K562 (cell line): ENCODE measurements around the gene ZAP70. TPM values are rescaled to one million over a fixed set of nuclear protein-coding genes. Genes with fewer than 3 reads are reported as not detected.

Experiments
- ATAC-seq: fragments of 200-7000 bp; cut with Tn5 transposase; 3 replicates; pipeline ENCODE4 v1.9.1; 2020; ENCODE audit warnings: moderate library complexity
- BruUV-seq: library from RNA; stranded (reverse); fragments of 400-500 nt; replicated peaks from 2 replicates; lab custom pipeline; 2021; lab: Mats Ljungman, UMichigan
- CTCF ChIA-PET: fragments of 300-600 bp; formaldehyde crosslinking; extraction: SDS; loops from one replicate; lab custom pipeline; 2021; ENCODE audit warnings: low intra/inter-chr PET ratio; lab: Yijun Ruan, JAX
- POLR2A ChIA-PET: fragments of 300-600, 350-650 bp; sonication (Branson Sonifier 250); formaldehyde crosslinking; extraction: SDS; loops from one replicate; lab custom pipeline; 2021; ENCODE audit warnings: antibody characterized with exemption, inconsistent platforms; lab: Yijun Ruan, JAX
- DNase-seq, 4 experiments: peaks; one replicate each; pipeline versions ENCODE4 v3.0.0 to v3.0.0-alpha.2; 2011 to 2018; ENCODE audit warnings: low spot score in 3 of 4, mixed read lengths in 3 of 4; ENCODE audit errors: extremely low read depth in 1 of 4
- FAIRE-seq: peaks from 2 replicates; lab custom pipeline; 2011; peaks lifted over from hg19 to GRCh38; lab: Jason Lieb, UNC
- H2AFZ ChIP-seq: 2 replicates; pipeline ENCODE4 v1.6.0; 2011; ENCODE audit warnings: low read depth, low read length, control low read depth, inconsistent platforms
- H3K27ac ChIP-seq: fragments of 200-600 bp; 3 replicates; pipeline ENCODE4 v1.8.0; 2011; ENCODE audit warnings: low read depth, mild to moderate bottlenecking, control low read depth, inconsistent platforms, low read length, moderate library complexity, mixed read lengths; ENCODE audit errors: extremely low read depth
- H3K27me3 ChIP-seq, 2 experiments: fragments of 300-600 bp in 1 of 2; 2 replicates in 1 of 2; 3 replicates in 1 of 2; pipeline versions ENCODE4 v1.6.0 to v1.8.0; 2011; ENCODE audit warnings: inconsistent platforms in 2 of 2, low read length in 2 of 2, mild to moderate bottlenecking in 1 of 2, mixed read lengths in 1 of 2, moderate library complexity in 1 of 2; ENCODE audit not compliant: control insufficient read depth in 2 of 2, insufficient read depth in 2 of 2
- H3K36me3 ChIP-seq: fragments of 300-600 bp; 3 replicates; pipeline ENCODE4 v1.8.0; 2011; ENCODE audit warnings: mild to moderate bottlenecking, low read length, inconsistent platforms; ENCODE audit not compliant: control insufficient read depth, insufficient read depth
- H3K4me1 ChIP-seq, 2 experiments: fragments of 200-600 bp in 1 of 2; replicated peaks in 1 of 2; 2 replicates in 1 of 2; 3 replicates in 1 of 2; pipeline versions ENCODE4 v1.5.1 to v1.8.0; 2011; ENCODE audit warnings: inconsistent platforms in 2 of 2, low read length in 2 of 2, mild to moderate bottlenecking in 1 of 2, mixed read lengths in 1 of 2, moderate library complexity in 1 of 2; ENCODE audit not compliant: control insufficient read depth in 2 of 2, insufficient read depth in 2 of 2
- H3K4me2 ChIP-seq: 2 replicates; pipeline ENCODE4 v1.6.1; 2011; ENCODE audit warnings: low read length, control low read depth, inconsistent platforms, mixed read lengths; ENCODE audit not compliant: insufficient read depth
- H3K4me3 ChIP-seq: fragments of 200-600 bp; sonication (generic), shearing (Covaris generic); 2 replicates; pipeline ENCODE4 v1.5.1; 2016; ENCODE audit warnings: control low read depth, inconsistent platforms
- H3K79me2 ChIP-seq: fragments of 200-600 bp; 3 replicates; pipeline ENCODE4 v1.8.0; 2011; ENCODE audit warnings: low read length, inconsistent platforms; ENCODE audit not compliant: control insufficient read depth, insufficient read depth
- H3K9ac ChIP-seq, 2 experiments: 2 replicates each; pipeline versions ENCODE4 v1.6.0 to v1.6.1; 2011; ENCODE audit warnings: low read depth in 2 of 2, low read length in 2 of 2, control low read depth in 1 of 2, inconsistent platforms in 1 of 2, mild to moderate bottlenecking in 1 of 2, mixed read lengths in 1 of 2; ENCODE audit not compliant: insufficient read depth in 1 of 2
- H3K9me1 ChIP-seq: one replicate; pipeline ENCODE4 v1.6.0; 2011; ENCODE audit warnings: inconsistent platforms, mild to moderate bottlenecking, low read length, moderate library complexity; ENCODE audit not compliant: control insufficient read depth, insufficient read depth
- H3K9me3 ChIP-seq: replicated peaks from 2 replicates; pipeline ENCODE4 v1.5.1; 2011; ENCODE audit warnings: low read depth, low read length, inconsistent platforms; ENCODE audit not compliant: control insufficient read depth, insufficient read depth
- H4K20me1 ChIP-seq: replicated peaks from 2 replicates; pipeline ENCODE4 v1.6.1; 2011; ENCODE audit warnings: low read length, inconsistent platforms, mixed read lengths; ENCODE audit not compliant: control insufficient read depth, insufficient read depth
- RUNX1 ChIP-seq: sonication (generic); IDR thresholded peaks from 2 replicates; pipeline ENCODE4 v1.6.1; 2016; ENCODE audit warnings: antibody characterized with exemption, low read depth
- WGBS: fragments of 100-300 bp; shearing (Covaris generic); methylation state at CpG from one replicate; pipeline ENCODE4 v1.1.6; 2016; ENCODE audit warnings: low coverage, mixed read lengths; ENCODE audit not compliant: insufficient coverage; ENCODE audit errors: missing lambda C conversion rate; 5-methylcytosine and 5-hydroxymethylcytosine counted together
- in situ Hi-C: fragments of 300-500 bp; cut with MboI; formaldehyde crosslinking; loops from 4 replicates; pipeline ENCODE4 v1.15.0; 2018; ENCODE audit warnings: inconsistent platforms, mixed read lengths
- intact Hi-C: fragments of 100-400 bp; cut with micrococcal nuclease; formaldehyde crosslinking; loops from 2 replicates; pipeline ENCODE4 v1.14.2; 2022
- polyA plus RNA-seq, 8 experiments: library from polyadenylated mRNA; depleted of rRNA in 4 of 8; stranded (reverse) in 5 of 8; unstranded in 3 of 8; fragments of >200 nt; fragmentation: Nextera tagmentation in 2 of 8; fragmentation: Illumina TruSeq in 1 of 8; extraction: Ambion mirVana in 2 of 8; extraction: Trizol in 1 of 8; gene quantifications; 2 replicates each; pipeline versions ENCODE4 v1.2.1 to v1.2.3, GENCODE V29; 2011 to 2014; ENCODE audit warnings: inconsistent platforms in 1 of 8, missing spikeins in 1 of 8
- small RNA-seq: library from RNA; depleted of rRNA; stranded (forward); fragments of <200 nt; gene quantifications from one replicate; pipeline ENCODE3, GENCODE V24; 2014
- total RNA-seq, 7 experiments: library from RNA; depleted of rRNA in 6 of 7; stranded (reverse); fragments of >200 nt in 6 of 7; fragmentation: Illumina TruSeq in 2 of 7; extraction: Trizol in 2 of 7; gene quantifications; 2 replicates each; pipeline versions ENCODE4 v1.2.1 to v1.2.3, GENCODE V29; 2011 to 2021; ENCODE audit warnings: low replicate concordance in 1 of 7

The ZAP70 gene
- total and polyA plus RNA-seq, 9 of the 15 experiments (the other 6 are each of a cell fraction or from before 2014, with no cell fraction given) = 0.06 to 0.80 (median 0.21) TPM; not detected in 1

DNA sequence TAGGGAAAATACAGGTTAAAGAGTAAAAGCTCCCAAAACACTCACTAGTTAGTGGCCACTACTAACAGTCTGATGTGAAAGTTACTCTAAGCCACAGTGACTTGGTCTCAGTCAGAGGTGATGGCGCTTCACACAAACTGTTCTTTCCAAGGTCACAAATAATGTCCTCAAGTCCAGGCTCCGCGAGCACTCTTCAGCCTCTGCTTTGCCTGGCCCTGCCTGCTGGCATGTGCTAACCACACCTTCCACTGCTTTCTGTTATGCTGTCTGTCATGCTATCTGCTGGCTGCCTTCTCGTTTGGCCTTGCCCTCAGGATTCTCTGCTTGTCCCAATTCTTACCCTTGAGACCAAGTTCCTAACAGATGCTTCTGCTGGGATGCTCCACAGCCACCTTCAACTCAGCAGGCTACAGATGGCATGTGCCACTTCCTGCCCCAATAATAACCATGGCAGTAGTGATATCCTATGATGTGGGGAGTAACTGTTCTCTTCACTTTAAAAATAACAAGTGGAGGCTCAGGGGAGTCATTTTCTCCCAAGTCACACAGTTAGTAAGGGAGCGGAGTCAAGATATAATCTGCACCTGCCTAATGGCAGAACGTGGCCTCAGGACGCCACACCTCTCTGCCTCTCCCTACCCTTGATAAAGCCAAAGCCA lies 75.7 kb downstream of the ZAP70 start:
- no peak for FAIRE-seq
- DNase-seq = no peak
- Histone ChIP-seq H3K4me2 (no peak overlapping the region), H3K36me3 (peaks cover 19% of the 10 kb centered on the region; the same call in 2 of the 3 replicates), H3K79me2 (no peaks in the 10 kb centered on the region), H3K9ac (no peak overlapping the region), H3K4me3 (no peak overlapping the region), H2AFZ (no peak overlapping the region), H4K20me1 (no peaks in the 10 kb centered on the region), H3K27me3 (no peaks in the 10 kb centered on the region), H3K27ac (no peak overlapping the region), H3K4me1 (no peaks in the 10 kb centered on the region), H3K9me3 (no peaks in the 10 kb centered on the region), H3K9me1 (peaks cover 3% of the 10 kb centered on the region)
- intact Hi-C loops (no loop called here), in situ Hi-C loops (no loop called here)
- ChIA-PET CTCF (no interaction called here), POLR2A (interaction anchor here (0.8 kb wide), 1 partner anchor 9 kb away, joined by 3 read pairs; no protein-coding TSS in a partner anchor)
- no peak for TF ChIP-seq RUNX1
- WGBS = 74% methylated on average over 7 of the region's 7 CpGs
- BruUV-seq = no TSS peak
- no peak for ATAC-seq

Small RNA genes lying within 50 kb of the gene (small RNA-seq; reads per million reads assigned to genes)
- 0.37 reads per million, percentile 6 among the genes with 10 or more reads in this experiment for gene RNU4-8P

Other genes with a start within 250 kb of the ZAP70 start
- 24.9 and 25.7 TPM in 2 replicates for gene ANKRD36B, start 123.7 kb upstream of the ZAP70 start, total RNA-seq (2014; rRNA removed)
- 23.0 and 27.8 TPM in 2 replicates for gene ANKRD36B, start 123.7 kb upstream of the ZAP70 start, total RNA-seq (2014; rRNA removed; fragmentation: Illumina TruSeq; extraction: Trizol)
- 38.8 and 40.9 TPM in 2 replicates for gene ANKRD36B, start 123.7 kb upstream of the ZAP70 start, total RNA-seq (2015; rRNA removed; fragmentation: Illumina TruSeq; extraction: Trizol)
- gene ANKRD36B, start 123.7 kb upstream of the ZAP70 start, total RNA-seq (2021) = 12.3 and 17.2 TPM in 2 replicates
- gene ANKRD36B, start 123.7 kb upstream of the ZAP70 start, polyA plus RNA-seq (2011; rRNA removed) = 12.4 and 12.7 TPM in 2 replicates
- gene ANKRD36B, start 123.7 kb upstream of the ZAP70 start, polyA plus RNA-seq (2014; fragmentation: Illumina TruSeq; extraction: Trizol) = 8.0 and 13.3 TPM in 2 replicates
- gene ANKRD36B, start 123.7 kb upstream of the ZAP70 start, polyA plus RNA-seq (2014; fragmentation: Nextera tagmentation; extraction: Ambion mirVana) = 1 to 10 TPM; 7.6 to 8.6 TPM
- gene ANKRD36B, start 123.7 kb upstream of the ZAP70 start, polyA plus RNA-seq (2014; rRNA removed) = 12.1 and 12.3 TPM in 2 replicates
- 1,235 and 1,392 TPM in 2 replicates for gene COX5B, start 67.5 kb upstream of the ZAP70 start, total RNA-seq (2014; rRNA removed)
- 182 and 199 TPM in 2 replicates for gene COX5B, start 67.5 kb upstream of the ZAP70 start, total RNA-seq (2014; rRNA removed; fragmentation: Illumina TruSeq; extraction: Trizol)
- 458 and 535 TPM in 2 replicates for gene COX5B, start 67.5 kb upstream of the ZAP70 start, total RNA-seq (2015; rRNA removed; fragmentation: Illumina TruSeq; extraction: Trizol)
- 536 and 603 TPM in 2 replicates for gene COX5B, start 67.5 kb upstream of the ZAP70 start, total RNA-seq (2021)
- gene COX5B, start 67.5 kb upstream of the ZAP70 start, polyA plus RNA-seq (2011; rRNA removed) = 535 and 582 TPM in 2 replicates
- 154 and 281 TPM in 2 replicates for gene COX5B, start 67.5 kb upstream of the ZAP70 start, polyA plus RNA-seq (2014; fragmentation: Illumina TruSeq; extraction: Trizol)
- gene COX5B, start 67.5 kb upstream of the ZAP70 start, polyA plus RNA-seq (2014; fragmentation: Nextera tagmentation; extraction: Ambion mirVana) = 100 to 1,000 TPM; 305 to 487 TPM
- gene COX5B, start 67.5 kb upstream of the ZAP70 start, polyA plus RNA-seq (2014; rRNA removed) = 1,304 and 1,424 TPM in 2 replicates
- gene ACTR1B, start 49.5 kb upstream of the ZAP70 start, total RNA-seq (2014; rRNA removed) = 22.1 and 27.9 TPM in 2 replicates
- gene ACTR1B, start 49.5 kb upstream of the ZAP70 start, total RNA-seq (2014; rRNA removed; fragmentation: Illumina TruSeq; extraction: Trizol) = 12.0 and 16.2 TPM in 2 replicates
- gene ACTR1B, start 49.5 kb upstream of the ZAP70 start, total RNA-seq (2015; rRNA removed; fragmentation: Illumina TruSeq; extraction: Trizol) = 26.4 and 26.7 TPM in 2 replicates
- gene ACTR1B, start 49.5 kb upstream of the ZAP70 start, total RNA-seq (2021) = 41.0 and 43.0 TPM in 2 replicates
- 40.9 and 47.4 TPM in 2 replicates for gene ACTR1B, start 49.5 kb upstream of the ZAP70 start, polyA plus RNA-seq (2011; rRNA removed)
- gene ACTR1B, start 49.5 kb upstream of the ZAP70 start, polyA plus RNA-seq (2014; fragmentation: Illumina TruSeq; extraction: Trizol) = 22.5 and 29.2 TPM in 2 replicates
- gene ACTR1B, start 49.5 kb upstream of the ZAP70 start, polyA plus RNA-seq (2014; fragmentation: Nextera tagmentation; extraction: Ambion mirVana) = 1 to 10 TPM in 1 of 2 experiments, under 1 TPM in 1; 0.49 to 2.3 TPM
- gene ACTR1B, start 49.5 kb upstream of the ZAP70 start, polyA plus RNA-seq (2014; rRNA removed) = 42.3 and 46.1 TPM in 2 replicates
- 2.2 TPM in 2 replicates for gene C2orf92, start 43.9 kb upstream of the ZAP70 start, total RNA-seq (2014; rRNA removed)
- gene C2orf92, start 43.9 kb upstream of the ZAP70 start, total RNA-seq (2014; rRNA removed; fragmentation: Illumina TruSeq; extraction: Trizol) = 3.6 and 5.0 TPM in 2 replicates
- gene C2orf92, start 43.9 kb upstream of the ZAP70 start, total RNA-seq (2015; rRNA removed; fragmentation: Illumina TruSeq; extraction: Trizol) = 6.7 and 6.8 TPM in 2 replicates
- 4.0 and 4.5 TPM in 2 replicates for gene C2orf92, start 43.9 kb upstream of the ZAP70 start, total RNA-seq (2021)
- gene C2orf92, start 43.9 kb upstream of the ZAP70 start, polyA plus RNA-seq (2011; rRNA removed) = 6.1 and 7.1 TPM in 2 replicates
- 3.4 and 4.0 TPM in 2 replicates for gene C2orf92, start 43.9 kb upstream of the ZAP70 start, polyA plus RNA-seq (2014; fragmentation: Illumina TruSeq; extraction: Trizol)
- gene C2orf92, start 43.9 kb upstream of the ZAP70 start, polyA plus RNA-seq (2014; fragmentation: Nextera tagmentation; extraction: Ambion mirVana) = 1 to 10 TPM in 1 of 2 experiments, under 1 TPM in 1; 0.65 to 1.2 TPM
- 4.2 and 6.0 TPM in 2 replicates for gene C2orf92, start 43.9 kb upstream of the ZAP70 start, polyA plus RNA-seq (2014; rRNA removed)